SK-N-SH treated with all-trans-retinoic acid at 6 μM for 48 hours (cell line): ENCODE measurements around the gene DPM2.

ENCODE experiments used
- ATAC-seq: fragments of 200-7000 bp; cut with Tn5 transposase; 3 replicates; pipeline ENCODE4 v1.9.1; 2020; ENCODE audit warnings: mild to moderate bottlenecking, moderate library complexity
- CSDC2 ChIP-seq: fragments of 250-450 bp; sonication (Bioruptor Pico); IDR thresholded peaks from 2 replicates; pipeline ENCODE4 v1.5.0; 2020; ENCODE audit warnings: mild to moderate bottlenecking, moderate library complexity
- ISL1 ChIP-seq: fragments of 250-450 bp; sonication (Bioruptor Pico); IDR thresholded peaks from 2 replicates; pipeline ENCODE4 v2.1.2; 2022; ENCODE audit warnings: mild to moderate bottlenecking, moderate library complexity
- PPARA ChIP-seq: fragments of 250-450 bp; sonication (Bioruptor Pico); IDR thresholded peaks from 2 replicates; pipeline ENCODE4 v1.5.0; 2020; ENCODE audit warnings: mild to moderate bottlenecking, borderline replicate concordance
- RARB ChIP-seq: fragments of 250-450 bp; sonication (Bioruptor Pico); IDR thresholded peaks from 2 replicates; pipeline ENCODE4 v1.8.0; 2021; ENCODE audit warnings: mild to moderate bottlenecking, moderate library complexity
- SNAI2 ChIP-seq: fragments of 250-450 bp; sonication (Bioruptor Pico); IDR thresholded peaks from 2 replicates; pipeline ENCODE4 v1.5.0; 2020; ENCODE audit warnings: mild to moderate bottlenecking, moderate library complexity
- TOX ChIP-seq: fragments of 250-450 bp; sonication (Bioruptor Pico); IDR thresholded peaks from 2 replicates; pipeline ENCODE4 v1.8.0; 2021; ENCODE audit warnings: mild to moderate bottlenecking, moderate library complexity, borderline replicate concordance
- ZC3H10 ChIP-seq: fragments of 250-450 bp; sonication (Bioruptor Pico); IDR thresholded peaks from 2 replicates; pipeline ENCODE4 v1.5.1; 2021; ENCODE audit warnings: mild to moderate bottlenecking, moderate library complexity
- ZFP3 ChIP-seq: fragments of 250-450 bp; sonication (Bioruptor Pico); IDR thresholded peaks from 2 replicates; pipeline ENCODE4 v1.5.0; 2020; ENCODE audit warnings: mild to moderate bottlenecking, moderate library complexity
- ZFP30 ChIP-seq: fragments of 450-650 bp; formaldehyde crosslinking; IDR thresholded peaks from 2 replicates; pipeline ENCODE4 v1.5.0; 2022; ENCODE audit warnings: mild to moderate bottlenecking, moderate library complexity
- ZNF8 ChIP-seq: fragments of 450-650 bp; formaldehyde crosslinking; IDR thresholded peaks from 2 replicates; pipeline ENCODE4 v1.5.0; 2020; ENCODE audit warnings: mild to moderate bottlenecking, moderate library complexity
- TF ChIP-seq, protein P1 (sequence below): fragments of 250-450 bp; sonication (Bioruptor Pico); IDR thresholded peaks from 2 replicates; pipeline ENCODE4 v1.8.0; 2021; ENCODE audit warnings: low read depth, mild to moderate bottlenecking, moderate library complexity, borderline replicate concordance
- TF ChIP-seq, protein P2 (sequence below): fragments of 250-450 bp; sonication (Bioruptor Pico); IDR thresholded peaks from 2 replicates; pipeline ENCODE4 v1.5.1; 2020; ENCODE audit warnings: low read depth, mild to moderate bottlenecking, moderate library complexity
- TF ChIP-seq, protein P3 (sequence below): fragments of 250-450 bp; sonication (Bioruptor Pico); IDR thresholded peaks from 2 replicates; pipeline ENCODE4 v1.5.0; 2020; ENCODE audit warnings: mild to moderate bottlenecking, moderate library complexity
- TF ChIP-seq, protein P4 (sequence below): fragments of 250-450 bp; sonication (Bioruptor Pico); IDR thresholded peaks from 2 replicates; pipeline ENCODE4 v1.5.1; 2021; ENCODE audit warnings: mild to moderate bottlenecking, moderate library complexity

DPM2 gene

DNA sequence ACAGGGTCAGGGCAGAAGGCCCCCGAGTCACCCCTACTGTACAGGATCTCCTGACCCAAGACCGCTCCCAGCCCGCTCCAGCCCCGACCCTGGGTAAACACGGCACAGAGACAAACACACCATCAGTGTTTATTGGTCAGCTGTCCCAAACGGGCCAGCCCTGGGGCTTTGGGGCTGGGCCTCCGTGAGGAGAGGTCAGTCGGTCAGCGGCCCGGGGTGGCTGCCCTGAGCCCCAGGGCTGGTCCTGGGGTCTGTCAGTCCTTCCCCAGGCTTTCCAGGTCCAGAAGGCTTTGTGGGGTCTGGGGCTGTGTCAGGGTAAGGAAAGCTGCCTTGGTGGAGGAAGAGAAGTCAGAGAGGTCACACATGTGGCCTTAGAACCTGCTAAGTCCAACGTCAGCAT, 2.7 kb downstream of the DPM2 start (continued):
- TF ChIP-seq CSDC2 (CRISPR knock-in tag) (no peak), SNAI2 (no peak), ZFP3 (CRISPR knock-in tag) (no peak)
- TF ChIP-seq, protein P1, sequence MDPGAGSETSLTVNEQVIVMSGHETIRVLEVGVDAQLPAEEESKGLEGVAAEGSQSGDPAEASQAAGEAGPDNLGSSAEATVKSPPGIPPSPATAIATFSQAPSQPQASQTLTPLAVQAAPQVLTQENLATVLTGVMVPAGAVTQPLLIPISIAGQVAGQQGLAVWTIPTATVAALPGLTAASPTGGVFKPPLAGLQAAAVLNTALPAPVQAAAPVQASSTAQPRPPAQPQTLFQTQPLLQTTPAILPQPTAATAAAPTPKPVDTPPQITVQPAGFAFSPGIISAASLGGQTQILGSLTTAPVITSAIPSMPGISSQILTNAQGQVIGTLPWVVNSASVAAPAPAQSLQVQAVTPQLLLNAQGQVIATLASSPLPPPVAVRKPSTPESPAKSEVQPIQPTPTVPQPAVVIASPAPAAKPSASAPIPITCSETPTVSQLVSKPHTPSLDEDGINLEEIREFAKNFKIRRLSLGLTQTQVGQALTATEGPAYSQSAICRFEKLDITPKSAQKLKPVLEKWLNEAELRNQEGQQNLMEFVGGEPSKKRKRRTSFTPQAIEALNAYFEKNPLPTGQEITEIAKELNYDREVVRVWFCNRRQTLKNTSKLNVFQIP (CRISPR knock-in tag): no peak
- TF ChIP-seq, protein P2, sequence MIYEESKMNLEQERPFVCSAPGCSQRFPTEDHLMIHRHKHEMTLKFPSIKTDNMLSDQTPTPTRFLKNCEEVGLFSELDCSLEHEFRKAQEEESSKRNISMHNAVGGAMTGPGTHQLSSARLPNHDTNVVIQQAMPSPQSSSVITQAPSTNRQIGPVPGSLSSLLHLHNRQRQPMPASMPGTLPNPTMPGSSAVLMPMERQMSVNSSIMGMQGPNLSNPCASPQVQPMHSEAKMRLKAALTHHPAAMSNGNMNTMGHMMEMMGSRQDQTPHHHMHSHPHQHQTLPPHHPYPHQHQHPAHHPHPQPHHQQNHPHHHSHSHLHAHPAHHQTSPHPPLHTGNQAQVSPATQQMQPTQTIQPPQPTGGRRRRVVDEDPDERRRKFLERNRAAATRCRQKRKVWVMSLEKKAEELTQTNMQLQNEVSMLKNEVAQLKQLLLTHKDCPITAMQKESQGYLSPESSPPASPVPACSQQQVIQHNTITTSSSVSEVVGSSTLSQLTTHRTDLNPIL: no peak
- TF ChIP-seq, all 23 proteins: peak for 0

DNA sequence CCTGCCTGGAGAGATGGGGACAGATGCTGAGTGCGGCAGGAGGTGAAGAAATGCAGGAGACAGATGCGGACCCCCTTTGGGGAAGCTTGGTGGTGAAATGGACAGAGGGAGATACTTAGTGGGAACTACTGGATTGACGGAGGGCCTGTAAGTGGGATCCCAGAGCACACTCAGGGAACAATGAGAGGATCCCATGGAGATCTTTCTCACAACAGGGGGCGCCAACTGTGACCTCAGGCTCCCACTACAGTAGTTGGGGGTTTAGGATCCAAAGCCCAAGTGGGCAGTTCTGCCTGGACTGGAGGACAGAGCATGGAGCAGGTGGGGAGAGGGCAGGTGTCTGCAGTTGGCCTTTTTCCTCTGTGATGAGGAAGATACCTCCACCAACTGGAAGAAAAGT, 3.4 kb downstream of the DPM2 start:
- no peak for ATAC-seq
- no peak for TF ChIP-seq ZNF8 (CRISPR knock-in tag)
- TF ChIP-seq, protein P2: no peak
- TF ChIP-seq, protein P3, sequence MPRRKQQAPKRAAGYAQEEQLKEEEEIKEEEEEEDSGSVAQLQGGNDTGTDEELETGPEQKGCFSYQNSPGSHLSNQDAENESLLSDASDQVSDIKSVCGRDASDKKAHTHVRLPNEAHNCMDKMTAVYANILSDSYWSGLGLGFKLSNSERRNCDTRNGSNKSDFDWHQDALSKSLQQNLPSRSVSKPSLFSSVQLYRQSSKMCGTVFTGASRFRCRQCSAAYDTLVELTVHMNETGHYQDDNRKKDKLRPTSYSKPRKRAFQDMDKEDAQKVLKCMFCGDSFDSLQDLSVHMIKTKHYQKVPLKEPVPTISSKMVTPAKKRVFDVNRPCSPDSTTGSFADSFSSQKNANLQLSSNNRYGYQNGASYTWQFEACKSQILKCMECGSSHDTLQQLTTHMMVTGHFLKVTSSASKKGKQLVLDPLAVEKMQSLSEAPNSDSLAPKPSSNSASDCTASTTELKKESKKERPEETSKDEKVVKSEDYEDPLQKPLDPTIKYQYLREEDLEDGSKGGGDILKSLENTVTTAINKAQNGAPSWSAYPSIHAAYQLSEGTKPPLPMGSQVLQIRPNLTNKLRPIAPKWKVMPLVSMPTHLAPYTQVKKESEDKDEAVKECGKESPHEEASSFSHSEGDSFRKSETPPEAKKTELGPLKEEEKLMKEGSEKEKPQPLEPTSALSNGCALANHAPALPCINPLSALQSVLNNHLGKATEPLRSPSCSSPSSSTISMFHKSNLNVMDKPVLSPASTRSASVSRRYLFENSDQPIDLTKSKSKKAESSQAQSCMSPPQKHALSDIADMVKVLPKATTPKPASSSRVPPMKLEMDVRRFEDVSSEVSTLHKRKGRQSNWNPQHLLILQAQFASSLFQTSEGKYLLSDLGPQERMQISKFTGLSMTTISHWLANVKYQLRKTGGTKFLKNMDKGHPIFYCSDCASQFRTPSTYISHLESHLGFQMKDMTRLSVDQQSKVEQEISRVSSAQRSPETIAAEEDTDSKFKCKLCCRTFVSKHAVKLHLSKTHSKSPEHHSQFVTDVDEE: no peak
- no peak for TF ChIP-seq ZC3H10 (CRISPR knock-in tag)
- no peak for TF ChIP-seq ISL1 (CRISPR knock-in tag)
- TF ChIP-seq, protein P1 (CRISPR knock-in tag): no peak

DNA sequence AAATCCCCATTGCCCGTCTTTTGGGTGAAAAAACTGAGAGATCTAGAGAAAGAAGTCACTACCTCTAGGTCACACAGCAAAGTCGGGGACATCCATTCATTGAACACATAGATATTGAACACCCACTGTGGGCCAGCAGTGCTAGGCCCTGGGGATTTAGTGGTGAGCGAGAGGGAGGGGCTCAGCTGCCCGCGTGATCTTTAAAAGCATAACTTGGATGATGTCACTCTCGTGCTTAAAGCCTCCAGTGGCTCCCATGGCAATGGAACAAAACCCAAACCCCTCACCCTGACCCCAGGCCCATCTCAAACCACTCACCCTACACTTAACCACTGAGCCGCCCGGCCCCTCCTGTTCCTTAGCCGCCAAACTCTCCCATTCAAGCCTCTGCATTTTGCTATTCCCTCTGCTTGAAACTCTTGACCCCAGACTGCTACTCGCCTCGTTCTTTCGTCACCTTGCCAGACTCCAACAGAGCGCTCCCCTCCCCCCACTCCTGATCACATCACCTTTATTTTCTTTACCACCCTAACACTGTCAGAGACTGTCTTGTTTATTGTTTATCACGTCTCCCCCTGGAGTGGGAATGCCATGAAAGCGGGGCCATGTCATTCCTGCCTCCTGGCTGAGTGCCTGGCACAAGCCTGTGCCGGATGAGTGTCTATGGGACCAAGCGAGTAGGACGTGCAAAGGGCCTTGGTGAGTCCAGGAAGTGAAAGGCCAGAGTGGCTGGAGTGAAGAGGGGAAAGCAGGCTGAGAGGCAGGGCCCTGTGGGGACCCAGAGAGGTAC, 6.4 kb downstream of the DPM2 start:
- peak; percentile 22; the same call in 1 of the 2 replicates for TF ChIP-seq TOX
- TF ChIP-seq, protein P1 (CRISPR knock-in tag): no peak
- no peak for TF ChIP-seq PPARA (CRISPR knock-in tag)
- 0 out of 2 replicates have a peak, but pooled peaks have one; percentile 7 for TF ChIP-seq RARB
- TF ChIP-seq, protein P3: no peak
- no peak for TF ChIP-seq ZFP30
- TF ChIP-seq, protein P4, sequence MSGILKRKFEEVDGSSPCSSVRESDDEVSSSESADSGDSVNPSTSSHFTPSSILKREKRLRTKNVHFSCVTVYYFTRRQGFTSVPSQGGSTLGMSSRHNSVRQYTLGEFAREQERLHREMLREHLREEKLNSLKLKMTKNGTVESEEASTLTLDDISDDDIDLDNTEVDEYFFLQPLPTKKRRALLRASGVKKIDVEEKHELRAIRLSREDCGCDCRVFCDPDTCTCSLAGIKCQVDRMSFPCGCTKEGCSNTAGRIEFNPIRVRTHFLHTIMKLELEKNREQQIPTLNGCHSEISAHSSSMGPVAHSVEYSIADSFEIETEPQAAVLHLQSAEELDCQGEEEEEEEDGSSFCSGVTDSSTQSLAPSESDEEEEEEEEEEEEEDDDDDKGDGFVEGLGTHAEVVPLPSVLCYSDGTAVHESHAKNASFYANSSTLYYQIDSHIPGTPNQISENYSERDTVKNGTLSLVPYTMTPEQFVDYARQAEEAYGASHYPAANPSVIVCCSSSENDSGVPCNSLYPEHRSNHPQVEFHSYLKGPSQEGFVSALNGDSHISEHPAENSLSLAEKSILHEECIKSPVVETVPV (CRISPR knock-in tag): peak; percentile 11; the same call in 1 of the 2 replicates
- TF ChIP-seq, all 23 proteins: peak for 3
- peak; percentile 46 for ATAC-seq
